Stimulated activated naive CD8-positive, alpha-beta T cell treated with anti-CD3 and anti-CD28 coated beads, Interleukin-15, amount 100 ng/mL, for 72 hours (primary cell): Measurements from ENCODE around the gene ATG5.

Experiments
- ATAC-seq: fragments of 150-1000 bp; cut with Tn5 transposase; 2 replicates; pipeline ENCODE4 v1.10.0; 2021; ENCODE audit warnings: mild to moderate bottlenecking, moderate library complexity
- DNase-seq, 2 donors: peaks; one replicate each; pipeline ENCODE4 v3.0.0; 2021 to 2022
- H3K27ac Mint-ChIP-seq, 2 donors: one replicate each; pipeline ENCODE4 v1.8.0; 2022; ENCODE audit warnings: mild to moderate bottlenecking in 2 of 2, mixed read lengths in 2 of 2, moderate library complexity in 2 of 2
- H3K27me3 Mint-ChIP-seq: one replicate; pipeline ENCODE4 v1.8.0; 2022; ENCODE audit warnings: mixed read lengths
- H3K4me1 Mint-ChIP-seq: one replicate; pipeline ENCODE4 v1.8.0; 2022; ENCODE audit warnings: mild to moderate bottlenecking, mixed read lengths
- H3K4me3 Mint-ChIP-seq, 2 donors: one replicate each; pipeline ENCODE4 v1.8.0; 2022; ENCODE audit warnings: mild to moderate bottlenecking in 2 of 2, mixed read lengths in 2 of 2, moderate library complexity in 1 of 2
- H3K9me3 Mint-ChIP-seq, 2 donors: one replicate each; pipeline ENCODE4 v1.8.0; 2022; ENCODE audit warnings: mixed read lengths in 2 of 2

ATG5 gene

GRCh38 chr6:106168097-106168888, 157.3 kb downstream of the ATG5 start:
- peaks cover 85% of the 10 kb centered on the region for H3K4me1 Mint-ChIP-seq
- H3K27me3 Mint-ChIP-seq, result no peaks in the 10 kb centered on the region
- no peak for DNase-seq
- peaks cover 7 to 8% of the 10 kb centered on the region in 2 donors for H3K9me3 Mint-ChIP-seq
- no peak overlapping the region for H3K4me3 Mint-ChIP-seq
- ATAC-seq, result no peak
- H3K27ac Mint-ChIP-seq, result no peak overlapping the region

- Mint-ChIP-seq H3K4me3 (peak overlapping the region; percentile 11 to 53), H3K27me3 (no peaks in the 10 kb centered on the region), H3K4me1 (peaks cover 87% of the 10 kb centered on the region), H3K27ac (peak overlapping the region; percentile 54 to 65), H3K9me3 (peaks cover 1 to 8% of the 10 kb centered on the region in 2 donors)
- no peak for ATAC-seq
- no peak for DNase-seq
Measured at GRCh38 chr6:106167096-106167814, 158.3 kb downstream of the ATG5 start.

GRCh38 chr6:106165885-106166485, 159.6 kb downstream of the ATG5 start:
- Mint-ChIP-seq H3K9me3 (peaks cover 0 to 8% of the 10 kb centered on the region in 2 donors), H3K27me3 (no peaks in the 10 kb centered on the region), H3K27ac (no peak overlapping the region), H3K4me1 (peaks cover 94% of the 10 kb centered on the region), H3K4me3 (peak overlapping the region; percentile 26 to 62)
- ATAC-seq (no peak), DNase-seq (no peak)

- Mint-ChIP-seq H3K27me3 (peaks cover 2% of the 10 kb centered on the region), H3K4me3 (peak overlapping the region; percentile 70 to 81), H3K27ac (peak overlapping the region; percentile 88 to 95), H3K9me3 (peaks cover 0 to 8% of the 10 kb centered on the region in 2 donors), H3K4me1 (peaks cover 89% of the 10 kb centered on the region)
- DNase-seq (peak; percentile 57 to 91), ATAC-seq (peak; percentile 95)
Measured at GRCh38 chr6:106163966-106164877, 161.3 kb downstream of the ATG5 start.

- Mint-ChIP-seq H3K4me3 (peak overlapping the region; percentile 70 to 81), H3K27ac (peak overlapping the region; percentile 88 to 95), H3K4me1 (peaks cover 86% of the 10 kb centered on the region), H3K9me3 (peaks cover 0 to 8% of the 10 kb centered on the region in 2 donors), H3K27me3 (peaks cover 9% of the 10 kb centered on the region)
- ATAC-seq (peak; percentile 62), DNase-seq (peak; percentile 48 to 69)
Measured at GRCh38 chr6:106163446-106163965, 162.1 kb downstream of the ATG5 start.

- ATAC-seq, result no peak
- peaks cover 0 to 8% of the 10 kb centered on the region in 2 donors for H3K9me3 Mint-ChIP-seq
- H3K27me3 Mint-ChIP-seq, result peaks cover 12% of the 10 kb centered on the region
- peaks cover 80% of the 10 kb centered on the region for H3K4me1 Mint-ChIP-seq
- no peak for DNase-seq
- H3K4me3 Mint-ChIP-seq, result peak overlapping the region; percentile 43 to 81
- H3K27ac Mint-ChIP-seq, result peak overlapping the region; percentile 4 to 88
Measured at GRCh38 chr6:106162921-106163320, 162.6 kb downstream of the ATG5 start.

- DNase-seq (no peak), ATAC-seq (no peak)
- Mint-ChIP-seq H3K27me3 (peaks cover 19% of the 10 kb centered on the region), H3K4me3 (no peak overlapping the region), H3K27ac (no peak overlapping the region), H3K4me1 (peaks cover 80% of the 10 kb centered on the region), H3K9me3 (peaks cover 0 to 8% of the 10 kb centered on the region in 2 donors)
Measured at GRCh38 chr6:106161893-106162292, 163.7 kb downstream of the ATG5 start.

GRCh38 chr6:106161311-106161874, 164.2 kb downstream of the ATG5 start:
- Mint-ChIP-seq H3K4me3 (no peak overlapping the region), H3K9me3 (peaks cover 0 to 8% of the 10 kb centered on the region in 2 donors), H3K4me1 (peaks cover 77% of the 10 kb centered on the region), H3K27ac (no peak overlapping the region), H3K27me3 (peaks cover 19% of the 10 kb centered on the region)
- no peak for ATAC-seq
- DNase-seq, result no peak

GRCh38 chr6:106160189-106160588, 165.4 kb downstream of the ATG5 start:
- Mint-ChIP-seq H3K4me1 (peaks cover 65% of the 10 kb centered on the region), H3K27me3 (peaks cover 19% of the 10 kb centered on the region), H3K4me3 (no peak overlapping the region), H3K27ac (no peak overlapping the region), H3K9me3 (peaks cover 0 to 4% of the 10 kb centered on the region in 2 donors)
- no peak for DNase-seq
- no peak for ATAC-seq

GRCh38 chr6:106159531-106159940, 166.0 kb downstream of the ATG5 start:
- Mint-ChIP-seq H3K4me3 (no peak overlapping the region), H3K27ac (no peak overlapping the region), H3K4me1 (peaks cover 58% of the 10 kb centered on the region), H3K9me3 (peaks cover 0 to 2% of the 10 kb centered on the region in 2 donors), H3K27me3 (peaks cover 19% of the 10 kb centered on the region)
- ATAC-seq (no peak), DNase-seq (no peak)

- Mint-ChIP-seq H3K27ac (no peak overlapping the region), H3K27me3 (peaks cover 19% of the 10 kb centered on the region), H3K9me3 (no peaks in the 10 kb centered on the region), H3K4me1 (peaks cover 51% of the 10 kb centered on the region), H3K4me3 (no peak overlapping the region)
- ATAC-seq (no peak), DNase-seq (no peak)
Measured at GRCh38 chr6:106158816-106159215, 166.7 kb downstream of the ATG5 start.

GRCh38 chr6:106156863-106157262, 168.7 kb downstream of the ATG5 start:
- no peak for DNase-seq

GRCh38 chr6:106156413-106156812, 169.1 kb downstream of the ATG5 start:
- Mint-ChIP-seq H3K27ac (no peak overlapping the region), H3K4me1 (peaks cover 48% of the 10 kb centered on the region), H3K27me3 (peaks cover 19% of the 10 kb centered on the region), H3K9me3 (peaks cover 9 to 17% of the 10 kb centered on the region in 2 donors), H3K4me3 (no peak overlapping the region)
- ATAC-seq (no peak), DNase-seq (no peak)

More at GRCh38 chr6:106156863-106157262, 168.7 kb downstream of the ATG5 start:
- no peak for ATAC-seq
- H3K4me1 Mint-ChIP-seq, result peaks cover 48% of the 10 kb centered on the region
- H3K27ac Mint-ChIP-seq, result no peak overlapping the region
- H3K4me3 Mint-ChIP-seq, result no peak overlapping the region
- peaks cover 19% of the 10 kb centered on the region for H3K27me3 Mint-ChIP-seq
- peaks cover 8 to 12% of the 10 kb centered on the region in 2 donors for H3K9me3 Mint-ChIP-seq

- Mint-ChIP-seq H3K4me3 (no peak overlapping the region), H3K27me3 (peaks cover 19% of the 10 kb centered on the region), H3K4me1 (peaks cover 54% of the 10 kb centered on the region), H3K9me3 (peaks cover 12 to 22% of the 10 kb centered on the region in 2 donors), H3K27ac (no peak overlapping the region)
- ATAC-seq (no peak), DNase-seq (no peak)
Measured at GRCh38 chr6:106155219-106155830, 170.2 kb downstream of the ATG5 start.
